NCI-H2196 (cell line): Measurements from ENCODE around the gene TNIK.

Experiments
- DNase-seq: peaks from one replicate; lab custom pipeline; 2025; ENCODE audit not compliant: unreplicated experiment; lab: John Stamatoyannopoulos, UW

The TNIK gene

GRCh38 chr3:171181907-171182690, 278.1 kb downstream of the TNIK start:
- DNase-seq: no peak

GRCh38 chr3:171178714-171179113, 281.5 kb downstream of the TNIK start:
- DNase-seq: no peak

GRCh38 chr3:171177553-171177952, 282.7 kb downstream of the TNIK start:
- DNase-seq: no peak

- no peak for DNase-seq
These were observed 283.1 kb downstream of the TNIK start for GRCh38 chr3:171177056-171177455.

GRCh38 chr3:171176244-171176933, 283.8 kb downstream of the TNIK start:
- no peak for DNase-seq

- DNase-seq: no peak
These were observed 284.4 kb downstream of the TNIK start for GRCh38 chr3:171175741-171176234.

GRCh38 chr3:171173736-171174135, 286.5 kb downstream of the TNIK start:
- no peak for DNase-seq

- no peak for DNase-seq
These were observed 288.1 kb downstream of the TNIK start for GRCh38 chr3:171172070-171172469.

GRCh38 chr3:171169866-171170265, 290.3 kb downstream of the TNIK start:
- DNase-seq: no peak

GRCh38 chr3:171169443-171169842, 290.8 kb downstream of the TNIK start:
- no peak for DNase-seq

- no peak for DNase-seq
These were observed 291.7 kb downstream of the TNIK start for GRCh38 chr3:171168551-171168950.

GRCh38 chr3:171168086-171168485, 292.1 kb downstream of the TNIK start:
- no peak for DNase-seq

GRCh38 chr3:171165983-171166382, 294.2 kb downstream of the TNIK start:
- no peak for DNase-seq

- DNase-seq: no peak
These were observed 294.7 kb downstream of the TNIK start for GRCh38 chr3:171165499-171165921.

- no peak for DNase-seq
These were observed 296.1 kb downstream of the TNIK start for GRCh38 chr3:171164067-171164465.

GRCh38 chr3:171163101-171164066, 296.8 kb downstream of the TNIK start:
- DNase-seq: no peak

- DNase-seq: no peak
These were observed 299.9 kb downstream of the TNIK start for GRCh38 chr3:171160325-171160724.

GRCh38 chr3:171159822-171160157, 300.4 kb downstream of the TNIK start:
- no peak for DNase-seq

- DNase-seq: no peak
These were observed 301.0 kb downstream of the TNIK start for GRCh38 chr3:171159024-171159821.

GRCh38 chr3:171157980-171158379, 302.2 kb downstream of the TNIK start:
- no peak for DNase-seq
